ENCODE results near the gene SSH2.
"Not testable (repeated sequence)": the region's sequence is repeated elsewhere in the genome, so short reads cannot be mapped to it uniquely, and the experiment has no call there.

The SSH2 gene

GRCh38 chr17:29870836-29871465 lies 59.1 kb downstream of the SSH2 start:
- no peak for DNase-seq

GRCh38 chr17:29867643-29868181 lies 62.3 kb downstream of the SSH2 start:
- no peak for DNase-seq

- DNase-seq = no peak
Measured at GRCh38 chr17:29866746-29867404, 63.2 kb downstream of the SSH2 start.

GRCh38 chr17:29864615-29865014 lies 65.4 kb downstream of the SSH2 start:
- DNase-seq = no peak

- DNase-seq = not testable (repeated sequence)
Measured at GRCh38 chr17:29864123-29864522, 65.9 kb downstream of the SSH2 start.

- DNase-seq = no peak
Measured at GRCh38 chr17:29862951-29863350, 67.1 kb downstream of the SSH2 start.

GRCh38 chr17:29862127-29862526 lies 67.9 kb downstream of the SSH2 start:
- no peak for DNase-seq

- not testable (repeated sequence) for DNase-seq
Measured at GRCh38 chr17:29859445-29859844, 70.6 kb downstream of the SSH2 start.

GRCh38 chr17:29857823-29858222 lies 72.2 kb downstream of the SSH2 start:
- no peak for DNase-seq

GRCh38 chr17:29857105-29857504 lies 72.9 kb downstream of the SSH2 start:
- DNase-seq = not testable (repeated sequence)

GRCh38 chr17:29855686-29856085 lies 74.3 kb downstream of the SSH2 start:
- DNase-seq = no peak

- no peak for DNase-seq
Measured at GRCh38 chr17:29848737-29849136, 81.3 kb downstream of the SSH2 start.

GRCh38 chr17:29847527-29848400 lies 82.3 kb downstream of the SSH2 start:
- no peak for DNase-seq

- no peak for DNase-seq
Measured at GRCh38 chr17:29847118-29847517, 82.9 kb downstream of the SSH2 start.

GRCh38 chr17:29846298-29846697 lies 83.7 kb downstream of the SSH2 start:
- DNase-seq = no peak

- no peak for DNase-seq
Measured at GRCh38 chr17:29844339-29845048, 85.5 kb downstream of the SSH2 start.

GRCh38 chr17:29840884-29841283 lies 89.1 kb downstream of the SSH2 start:
- no peak for DNase-seq

GRCh38 chr17:29839656-29840055 lies 90.4 kb downstream of the SSH2 start:
- no peak for DNase-seq

- no peak for DNase-seq
Measured at GRCh38 chr17:29838961-29839360, 91.1 kb downstream of the SSH2 start.

- no peak for DNase-seq
Measured at GRCh38 chr17:29837531-29837930, 92.5 kb downstream of the SSH2 start.

- no peak for DNase-seq
Measured at GRCh38 chr17:29836643-29837042, 93.4 kb downstream of the SSH2 start.

- DNase-seq = no peak
Measured at GRCh38 chr17:29835435-29836351, 94.3 kb downstream of the SSH2 start.

Measured in activated effector memory CD4-positive, alpha-beta T cell treated with anti-CD3 and anti-CD28 coated beads, Interleukin-2, amount 50 U/mL, for 16 hours (primary cell).